HEK293T (cell line): ENCODE results near the gene SPOCD1.

Experiments
- FOXM1 ChIP-seq: fragments of 450-650 bp; IDR thresholded peaks from 2 replicates; pipeline ENCODE4 v1.6.1; 2017; ENCODE audit warnings: mild to moderate bottlenecking, borderline replicate concordance
- ZNF384 ChIP-seq: fragments of 450-650 bp; IDR thresholded peaks from 2 replicates; pipeline ENCODE4 v1.6.1; 2016

DNA sequence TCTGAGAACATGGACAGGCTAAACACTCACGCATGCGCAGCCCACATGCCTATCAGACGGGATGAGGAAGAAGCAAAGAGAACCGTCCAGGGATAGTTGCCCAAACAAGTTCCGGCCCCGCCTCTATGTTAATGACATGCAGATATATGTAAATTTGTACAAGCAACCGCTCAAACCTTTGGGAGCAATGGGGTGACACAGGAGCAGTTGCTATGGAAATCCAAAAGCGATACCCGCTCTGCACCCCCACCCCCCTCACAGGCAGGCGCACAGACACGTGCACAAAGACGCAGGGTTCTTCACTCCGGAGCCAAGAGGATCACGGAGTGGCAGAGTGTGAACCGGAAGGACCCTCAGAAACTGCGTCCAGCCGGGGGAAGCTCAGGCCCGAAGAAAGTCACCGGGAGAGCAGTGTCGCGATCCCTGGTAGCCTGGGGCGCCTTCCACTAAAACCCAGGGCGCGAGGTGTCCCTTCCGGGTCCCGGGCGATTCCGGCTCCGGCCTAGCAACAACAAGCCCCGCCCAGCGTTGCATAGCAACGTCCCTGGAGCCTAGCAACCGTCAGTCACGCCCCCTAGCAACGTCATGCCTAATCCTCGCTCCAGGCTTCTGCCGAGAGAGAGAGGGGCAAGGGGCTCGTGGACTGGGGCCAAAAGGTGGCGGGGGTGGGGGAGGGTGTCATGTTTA is 27.5 kb downstream of the SPOCD1 start:
- TF ChIP-seq ZNF384 (no peak), FOXM1 (no peak)
